Measurements from ENCODE around the gene RAPGEF5. TPM values are rescaled to one million over a fixed set of nuclear protein-coding genes. Genes with fewer than 3 reads are reported as not detected.

RAPGEF5 gene
- total and polyA plus RNA-seq, 10 of the 15 experiments (the other 5 are each of a cell fraction or from before 2014, with no cell fraction given): 0.38 to 4.0 (median 1.6) TPM; not detected in 1

- POLR2A ChIA-PET: no interaction called here
- no peak for TF ChIP-seq HDGF (IDR thresholded peaks at IDR 0.05)
- FAIRE-seq (peak; percentile 7), DNase-seq (ENCODE audit: low read depth, low spot score) (no peak), ATAC-seq (no peak)
- Histone ChIP-seq H3K36me3 (ENCODE audit: control insufficient read depth in 2 of 2, insufficient read depth in 2 of 2, low read length in 1 of 2) (0 out of 4 replicates have a peak, but pooled peaks cover 0 to 2% of the 10 kb centered on the region in 2 experiments), H3K9me3 (replicated peaks; ENCODE audit: control insufficient read depth, insufficient read depth, low read length) (no peaks in the 10 kb centered on the region; the same call in 2 of the 3 replicates), H3K4me1 (ENCODE audit: control insufficient read depth, insufficient read depth, low read length) (peaks cover 2% of the 10 kb centered on the region; the same call in 1 of the 2 replicates), H2AFZ (ENCODE audit: control insufficient read depth, low read depth, low read length) (no peak overlapping the region), H3K27ac (ENCODE audit: control insufficient read depth, insufficient read depth) (no peak overlapping the region), H3K4me2 (ENCODE audit: control insufficient read depth, insufficient read depth) (no peak overlapping the region), H3K27me3 (replicated peaks in 1 of 2; ENCODE audit: control insufficient read depth in 2 of 2, insufficient read depth in 2 of 2, low read length in 1 of 2) (no peaks in the 10 kb centered on the region), H3K9ac (ENCODE audit: control insufficient read depth, insufficient read depth, low read length) (no peak overlapping the region), H3K4me3 (no peak overlapping the region), H4K20me1 (ENCODE audit: control insufficient read depth, insufficient read depth) (no peaks in the 10 kb centered on the region), H3K79me2 (ENCODE audit: control insufficient read depth, insufficient read depth, low read length) (no peaks in the 10 kb centered on the region)
- BruUV-seq (replicated peaks): no TSS peak
- 52% methylated on average over 4 of the region's 4 CpGs for WGBS (ENCODE audit: insufficient coverage, insufficient replicate concordance, low lambda C conversion rate, missing lambda C conversion rate)
- SMC1A ChIA-PET (ENCODE audit: uncharacterized antibody, unreplicated experiment): interaction anchor here (0.6 to 1.2 kb wide), 3 partner anchors 10 to 171 kb away, joined by 3 to 4 read pairs (median 3); no protein-coding TSS in a partner anchor
- CTCF ChIA-PET: interaction anchor here (0.6 kb wide), 1 partner anchor 187 kb away, joined by 3 read pairs; no protein-coding TSS in a partner anchor
- RAD21 ChIA-PET (ENCODE audit: unreplicated experiment): no interaction called here
- in situ Hi-C loops (cut with MboI): no loop called here
- intact Hi-C loops (cut with micrococcal nuclease; ENCODE audit: unreplicated experiment): no loop called here
Observed at GRCh38 chr7:22179442-22179879, 177.5 kb downstream of the RAPGEF5 start.

GRCh38 chr7:22178735-22179134 is 178.2 kb downstream of the RAPGEF5 start:
- no peaks in the 10 kb centered on the region for H3K79me2 ChIP-seq (ENCODE audit: control insufficient read depth, insufficient read depth, low read length)
- no peak for TF ChIP-seq RFX5 (IDR thresholded peaks at IDR 0.05; ENCODE audit: low read depth, low read length)
- intact Hi-C loops (cut with micrococcal nuclease; ENCODE audit: unreplicated experiment) (no loop called here), in situ Hi-C loops (cut with MboI) (no loop called here)
- H3K9ac ChIP-seq (ENCODE audit: control insufficient read depth, insufficient read depth, low read length): no peak overlapping the region
- H3K9me3 ChIP-seq (replicated peaks; ENCODE audit: control insufficient read depth, insufficient read depth, low read length): no peaks in the 10 kb centered on the region; the same call in 2 of the 3 replicates
- no peak overlapping the region for H3K4me3 ChIP-seq
- H4K20me1 ChIP-seq (ENCODE audit: control insufficient read depth, insufficient read depth): no peaks in the 10 kb centered on the region
- POLR2A ChIA-PET: no interaction called here
- H3K36me3 ChIP-seq (ENCODE audit: control insufficient read depth in 2 of 2, insufficient read depth in 2 of 2, low read length in 1 of 2): 0 out of 4 replicates have a peak, but pooled peaks cover 0 to 2% of the 10 kb centered on the region in 2 experiments
- peaks cover 6% of the 10 kb centered on the region; the same call in 1 of the 2 replicates for H3K4me1 ChIP-seq (ENCODE audit: control insufficient read depth, insufficient read depth, low read length)
- no peak for FAIRE-seq
- RAD21 ChIA-PET (ENCODE audit: unreplicated experiment): no interaction called here
- no TSS peak for BruUV-seq (replicated peaks)
- H3K27me3 ChIP-seq (replicated peaks in 1 of 2; ENCODE audit: control insufficient read depth in 2 of 2, insufficient read depth in 2 of 2, low read length in 1 of 2): no peaks in the 10 kb centered on the region
- no peak overlapping the region for H3K27ac ChIP-seq (ENCODE audit: control insufficient read depth, insufficient read depth)
- 13% methylated on average over 1 of the region's 1 CpG for WGBS (ENCODE audit: insufficient coverage, insufficient replicate concordance, low lambda C conversion rate, missing lambda C conversion rate)
- DNase-seq (ENCODE audit: low read depth, low spot score): no peak
- SMC1A ChIA-PET (ENCODE audit: uncharacterized antibody, unreplicated experiment): interaction anchor here (0.6 to 1.0 kb wide), 3 partner anchors 10 to 48 kb away, joined by 3 read pairs; no protein-coding TSS in a partner anchor
- H2AFZ ChIP-seq (ENCODE audit: control insufficient read depth, low read depth, low read length): no peak overlapping the region
- H3K4me2 ChIP-seq (ENCODE audit: control insufficient read depth, insufficient read depth): no peak overlapping the region
- ATAC-seq: no peak
- CTCF ChIA-PET: no interaction called here

All from GM12878 (cell line).